ENCODE data around the gene MATR3. TPM values are rescaled to one million over a fixed set of nuclear protein-coding genes. Genes with fewer than 3 reads are reported as not detected.

MATR3 gene
- total and polyA plus RNA-seq, 10 of the 15 experiments (the other 5 are each of a cell fraction or from before 2014, with no cell fraction given), result 134 to 401 (median 221) TPM

- TF ChIP-seq REST (IDR thresholded peaks at IDR 0.05; ENCODE audit: low read depth, low read length) (no peak), RBBP5 (conservative IDR thresholded peaks at IDR 0.05) (no peak), IRF4 (IDR thresholded peaks at IDR 0.05; ENCODE audit: low read depth, low read length) (0 out of 2 replicates have a peak, but pooled peaks have one; percentile 9)
Measured at GRCh38 chr5:139341689-139342422, 48.3 kb downstream of the MATR3 start, which contains the start of gene PAIP2 (continued).

GRCh38 chr5:139342423-139342723 lies 48.8 kb downstream of the MATR3 start:
- ATAC-seq (peak; percentile 88), FAIRE-seq (peak; percentile 35), DNase-seq (ENCODE audit: low read depth, low spot score) (no peak)
- peak overlapping the region; percentile 92 for H3K27ac ChIP-seq (ENCODE audit: control insufficient read depth, insufficient read depth)
- ChIA-PET RAD21 (ENCODE audit: unreplicated experiment) (interaction anchor here (0.7 to 3.8 kb wide), 12 partner anchors 8 to 553 kb away, joined by 3 to 42 read pairs (median 6); partner anchors contain the start of gene MZB1), CTCF (interaction anchor here (0.6 to 3.1 kb wide), 24 partner anchors 9 to 171 kb away, joined by 3 to 24 read pairs (median 4); partner anchors contain the start of gene MZB1), SMC1A (ENCODE audit: uncharacterized antibody, unreplicated experiment) (interaction anchor here (0.7 to 1.8 kb wide), 12 partner anchors 33 to 91 kb away, joined by 3 to 14 read pairs (median 5); partner anchors contain the start of gene SPATA24), POLR2A (interaction anchor here (0.6 to 3.2 kb wide), 15 partner anchors 10 to 801 kb away, joined by 3 to 51 read pairs (median 5); partner anchors contain the start of genes MATR3, MZB1 and SPATA24)
- in situ Hi-C loops (cut with MboI) (no loop called here), intact Hi-C loops (cut with micrococcal nuclease; ENCODE audit: unreplicated experiment) (no loop called here)
- TF ChIP-seq PML (IDR thresholded peaks at IDR 0.05; ENCODE audit: low read length) (no peak), TAF1 (IDR thresholded peaks at IDR 0.05; ENCODE audit: borderline replicate concordance, low read depth, low read length) (0 out of 2 replicates have a peak, but pooled peaks have one; percentile 18), NFYA (IDR thresholded peaks at IDR 0.05; ENCODE audit: borderline replicate concordance, low read depth, low read length) (no peak)
- WGBS (ENCODE audit: insufficient coverage, insufficient replicate concordance, low lambda C conversion rate, missing lambda C conversion rate), result under 1% methylated on average over 16 of the region's 16 CpGs
- peak overlapping the region; percentile 93 for H3K4me3 ChIP-seq
- peaks cover 11% of the 10 kb centered on the region for H3K4me1 ChIP-seq (ENCODE audit: control insufficient read depth, insufficient read depth, low read length)
- peak overlapping the region; percentile 11; the same call in 1 of the 2 replicates for H2AFZ ChIP-seq (ENCODE audit: control insufficient read depth, low read depth, low read length)
- H4K20me1 ChIP-seq (ENCODE audit: control insufficient read depth, insufficient read depth), result no peaks in the 10 kb centered on the region
- no peaks in the 10 kb centered on the region for H3K27me3 ChIP-seq (replicated peaks in 1 of 2; ENCODE audit: control insufficient read depth in 2 of 2, insufficient read depth in 2 of 2, low read length in 1 of 2)
- peak overlapping the region; percentile 86 for H3K4me2 ChIP-seq (ENCODE audit: control insufficient read depth, insufficient read depth)
- no peaks in the 10 kb centered on the region for H3K9me3 ChIP-seq (replicated peaks; ENCODE audit: control insufficient read depth, insufficient read depth, low read length)
- H3K9ac ChIP-seq (ENCODE audit: control insufficient read depth, insufficient read depth, low read length), result peak overlapping the region; percentile 94
- peaks cover 0 to 2% of the 10 kb centered on the region in 2 experiments; a peak in 1 of 4 replicates for H3K36me3 ChIP-seq (ENCODE audit: control insufficient read depth in 2 of 2, insufficient read depth in 2 of 2, low read length in 1 of 2)
- H3K79me2 ChIP-seq (ENCODE audit: control insufficient read depth, insufficient read depth, low read length), result peaks cover 50% of the 10 kb centered on the region
- no TSS peak for BruUV-seq (replicated peaks)
